Thyroid gland (tissue), 4 donors: ENCODE measurements around the gene SYMPK. TPM values are rescaled to one million over a fixed set of nuclear protein-coding genes. Genes with fewer than 3 reads are reported as not detected.

Experiments used
- DNase-seq, 2 donors: peaks; one replicate each; pipeline ENCODE4 v3.0.0-alpha.2; 2019
- H3K27ac ChIP-seq, 3 donors: fragments of 200-600 bp; sonication (generic); 1 replicate in 2 of 3; 2 replicates in 1 of 3; pipeline ENCODE4 v1.5.1; 2016 to 2019; ENCODE audit warnings: mild to moderate bottlenecking in 1 of 3, moderate library complexity in 1 of 3
- H3K27me3 ChIP-seq: fragments of 200-600 bp; sonication (generic); one replicate; pipeline ENCODE4 v1.5.1; 2019
- H3K36me3 ChIP-seq, 2 donors: fragments of 200-600 bp; sonication (generic); one replicate each; pipeline ENCODE4 v1.5.1; 2016 to 2019
- H3K4me1 ChIP-seq, 2 donors: fragments of 200-600 bp; sonication (generic); one replicate each; pipeline ENCODE4 v1.5.1; 2017 to 2019
- H3K4me3 ChIP-seq, 3 donors: fragments of 200-600 bp; sonication (generic); replicated peaks in 1 of 3; 1 replicate in 2 of 3; 2 replicates in 1 of 3; pipeline ENCODE4 v1.5.1; 2016; ENCODE audit warnings: mild to moderate bottlenecking in 1 of 3
- H3K9me3 ChIP-seq: fragments of 200-600 bp; sonication (generic); one replicate; pipeline ENCODE4 v1.5.1; 2017
- CTCF ChIP-seq, 6 experiments: fragments of 200-600 bp in 3 of 6; fragments of 450-650 bp in 3 of 6; sonication (generic) in 3 of 6; IDR thresholded peaks; one replicate each; pipeline ENCODE4 v1.5.1; 2016 to 2019; ENCODE audit warnings: antibody characterized with exemption in 6 of 6, mild to moderate bottlenecking in 2 of 6, inconsistent platforms in 1 of 6, moderate library complexity in 1 of 6
- POLR2A ChIP-seq, 2 donors: fragments of 450-650 bp; IDR thresholded peaks; one replicate each; pipeline ENCODE4 v1.6.1; 2017; ENCODE audit warnings: antibody characterized with exemption in 2 of 2, mild to moderate bottlenecking in 2 of 2, moderate library complexity in 1 of 2
- WGBS, 2 donors: methylation state at CpG; one replicate each; pipeline ENCODE4 v1.1.5; 2017; 5-methylcytosine and 5-hydroxymethylcytosine counted together
- intact Hi-C: fragments of 100-400 bp; cut with DNase I; formaldehyde crosslinking; loops from one replicate; pipeline ENCODE4 v1.15.1; 2023
- total RNA-seq, 4 donors: library from RNA; depleted of rRNA; stranded (reverse); fragments of >200 nt; gene quantifications; one replicate each; pipeline ENCODE4 v1.2.3, GENCODE V29; 2016

SYMPK gene
- total RNA-seq, 4 donors from 2014 or later: 32.4 to 56.8 (median 38.7) TPM

DNA sequence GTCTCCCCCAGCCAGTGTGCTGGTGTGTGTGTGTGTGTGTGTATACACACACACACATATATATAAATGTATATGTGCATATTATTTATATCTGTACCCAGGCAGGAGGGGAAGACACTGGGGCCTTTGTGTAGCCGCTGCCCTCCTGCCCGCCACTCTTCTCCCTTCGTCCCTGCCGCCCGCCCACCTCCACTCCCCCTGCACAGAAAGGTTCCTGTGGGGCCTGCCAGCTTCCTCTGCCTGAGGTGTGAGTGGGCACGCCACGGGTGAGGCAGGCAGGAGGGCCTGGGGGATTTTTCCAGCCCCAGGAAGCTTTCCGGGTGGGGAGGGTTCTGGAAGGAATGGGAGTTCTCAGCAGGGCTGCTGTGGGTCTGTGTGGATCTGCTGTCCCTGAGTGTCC is 16.1 kb upstream of the SYMPK start:
- no peak for DNase-seq

DNA sequence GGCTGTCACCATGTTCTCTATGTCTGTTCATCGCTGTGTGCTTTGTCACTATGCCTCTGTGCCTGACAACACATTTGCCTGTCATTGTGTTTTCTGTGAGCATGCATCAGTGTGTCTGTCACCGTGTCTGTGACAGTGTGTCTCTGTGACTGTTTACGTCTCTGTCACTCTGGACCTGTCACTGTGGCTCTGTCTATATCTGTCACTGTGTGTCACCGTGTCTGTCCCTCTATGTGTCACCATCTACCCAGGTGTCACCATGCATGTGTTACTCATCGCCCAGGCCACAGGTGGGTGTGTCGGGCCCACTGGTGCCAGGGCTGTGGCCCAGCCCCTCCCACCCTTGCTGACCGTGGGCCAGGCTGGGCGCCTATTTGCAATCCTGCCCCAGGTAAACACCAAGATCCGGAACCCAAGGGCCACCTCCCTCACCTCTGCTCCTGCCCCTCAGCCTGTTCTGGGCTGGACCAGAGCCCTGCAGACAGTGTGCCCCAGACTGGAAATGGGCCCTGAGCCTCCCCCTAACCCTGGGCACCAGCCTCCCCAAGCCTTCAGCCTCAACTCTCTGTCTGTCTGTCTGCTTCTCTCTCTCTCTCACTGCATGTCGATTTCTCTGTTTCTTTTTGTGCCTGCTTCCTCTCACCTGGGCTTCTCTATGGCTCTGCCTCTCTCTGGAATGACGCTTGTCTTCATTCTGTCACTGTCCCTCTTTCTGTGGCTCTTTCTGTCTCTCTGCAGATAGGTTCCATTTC is 15.3 kb upstream of the SYMPK start:
- Histone ChIP-seq H3K9me3 (no peaks in the 10 kb centered on the region), H3K36me3 (no peaks in the 10 kb centered on the region), H3K27me3 (no peaks in the 10 kb centered on the region), H3K4me3 (no peak overlapping the region), H3K4me1 (peaks cover 11 to 15% of the 10 kb centered on the region in 2 donors), H3K27ac (no peak overlapping the region)
- TF ChIP-seq POLR2A (IDR thresholded peaks at IDR 0.05) (no peak), CTCF (IDR thresholded peaks at IDR 0.05) (no peak)
- DNase-seq: no peak
- 82% methylated on average over 11 of the region's 11 CpGs for WGBS, 2 donors
- intact Hi-C loops: no loop called here

More for the DNA sequence above, 16.1 kb upstream of the SYMPK start:
- no peaks in the 10 kb centered on the region for H3K27me3 ChIP-seq
- no peak overlapping the region for H3K27ac ChIP-seq
- no peak overlapping the region for H3K4me3 ChIP-seq
- no peak for TF ChIP-seq POLR2A (IDR thresholded peaks at IDR 0.05)
- H3K4me1 ChIP-seq: peaks cover 18 to 24% of the 10 kb centered on the region in 2 donors
- peaks cover 1 to 3% of the 10 kb centered on the region in 2 donors for H3K36me3 ChIP-seq
- no peaks in the 10 kb centered on the region for H3K9me3 ChIP-seq
- WGBS, 2 donors: 70 to 75% methylated on average over 8 of the region's 8 CpGs
- intact Hi-C loops: no loop called here

GRCh38 chr19:45876411-45877197 is 13.7 kb upstream of the SYMPK start:
- WGBS, 2 donors: 16 to 23% methylated on average over 19 to 29 of the region's 41 CpGs
- H3K36me3 ChIP-seq: no peaks in the 10 kb centered on the region
- no peak for TF ChIP-seq CTCF (IDR thresholded peaks at IDR 0.05)
- peaks cover 4 to 8% of the 10 kb centered on the region in 2 donors for H3K4me1 ChIP-seq
- H3K9me3 ChIP-seq: no peaks in the 10 kb centered on the region
- H3K4me3 ChIP-seq: peak overlapping the region in 1 of 3 donors; percentile 10
- intact Hi-C loops: no loop called here
- H3K27me3 ChIP-seq: no peaks in the 10 kb centered on the region
- H3K27ac ChIP-seq: peak overlapping the region; percentile 17 to 68 (median 44)
- DNase-seq: peak in 1 of 2 donors; percentile 35

- 49 to 61% methylated on average over 4 of the region's 4 CpGs for WGBS, 2 donors
- Histone ChIP-seq H3K9me3 (no peaks in the 10 kb centered on the region), H3K4me3 (no peak overlapping the region), H3K27ac (peak overlapping the region in 1 of 3 donors; percentile 68), H3K4me1 (peaks cover 4 to 8% of the 10 kb centered on the region in 2 donors), H3K27me3 (no peaks in the 10 kb centered on the region), H3K36me3 (no peaks in the 10 kb centered on the region)
- TF ChIP-seq CTCF (IDR thresholded peaks at IDR 0.05): no peak
- TF ChIP-seq POLR2A (IDR thresholded peaks at IDR 0.05): no peak
- DNase-seq: no peak
- intact Hi-C loops: no loop called here
Measured at GRCh38 chr19:45876161-45876410, 13.1 kb upstream of the SYMPK start.

GRCh38 chr19:45874620-45874966 is 11.6 kb upstream of the SYMPK start:
- DNase-seq: no peak
- no peak for TF ChIP-seq POLR2A (IDR thresholded peaks at IDR 0.05)
- no peak for TF ChIP-seq CTCF (IDR thresholded peaks at IDR 0.05)
- Histone ChIP-seq H3K27ac (no peak overlapping the region), H3K4me1 (peaks cover 4 to 8% of the 10 kb centered on the region in 2 donors), H3K27me3 (no peaks in the 10 kb centered on the region), H3K9me3 (no peaks in the 10 kb centered on the region), H3K4me3 (no peak overlapping the region), H3K36me3 (no peaks in the 10 kb centered on the region)
- WGBS, 2 donors: 88 to 93% methylated on average over 7 of the region's 7 CpGs
- intact Hi-C loops: no loop called here
